ENCODE results near the gene KCNT2. TPM values are rescaled to one million over a fixed set of nuclear protein-coding genes. Genes with fewer than 3 reads are reported as not detected.
A peak's percentile ranks its signal among the peaks of the same experiment; 100 is the strongest.

The KCNT2 gene
- total RNA-seq, 4 donors from 2014 or later = 6.5 to 16.6 (median 8.0) TPM

DNA sequence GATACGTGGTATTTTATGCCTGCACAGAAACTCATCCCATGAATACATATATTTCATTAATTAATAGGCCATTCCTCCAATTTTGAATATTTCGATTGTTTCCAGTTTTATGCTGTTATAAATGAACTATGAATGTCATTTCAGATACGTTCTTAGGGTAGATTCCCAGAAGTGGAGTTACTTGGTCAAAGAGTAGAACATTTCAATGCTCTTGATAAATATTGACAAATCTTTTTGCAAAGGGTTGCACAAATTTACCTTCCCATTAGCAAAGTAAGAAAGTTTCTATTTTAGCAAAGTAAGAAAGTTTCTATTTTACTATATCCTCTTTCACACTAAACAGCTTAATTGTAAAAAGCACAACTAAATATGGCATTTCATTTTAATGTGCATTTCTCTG lies 48.9 kb downstream of the KCNT2 start:
- WGBS = 91% methylated on average over 3 of the region's 3 CpGs
- Histone ChIP-seq H3K4me1 (peaks cover 0 to 16% (median 11%) of the 10 kb centered on the region in 4 donors), H3K27ac (replicated peaks in 1 of 4) (no peak overlapping the region), H3K27me3 (no peaks in the 10 kb centered on the region), H3K9me3 (peaks cover 0 to 15% (median 8%) of the 10 kb centered on the region in 4 donors), H3K36me3 (no peaks in the 10 kb centered on the region), H3K4me3 (no peak overlapping the region)
- intact Hi-C loops (cut with DNase I) = no loop called here
- DNase-seq (ENCODE audit: extremely low spot score) = no peak
- TF ChIP-seq EP300 (IDR thresholded peaks at IDR 0.05) = no peak
- TF ChIP-seq POLR2AphosphoS5 (IDR thresholded peaks at IDR 0.05) = no peak
- TF ChIP-seq POLR2A (IDR thresholded peaks at IDR 0.05; ENCODE audit: low read depth) = no peak
- TF ChIP-seq, protein P1, sequence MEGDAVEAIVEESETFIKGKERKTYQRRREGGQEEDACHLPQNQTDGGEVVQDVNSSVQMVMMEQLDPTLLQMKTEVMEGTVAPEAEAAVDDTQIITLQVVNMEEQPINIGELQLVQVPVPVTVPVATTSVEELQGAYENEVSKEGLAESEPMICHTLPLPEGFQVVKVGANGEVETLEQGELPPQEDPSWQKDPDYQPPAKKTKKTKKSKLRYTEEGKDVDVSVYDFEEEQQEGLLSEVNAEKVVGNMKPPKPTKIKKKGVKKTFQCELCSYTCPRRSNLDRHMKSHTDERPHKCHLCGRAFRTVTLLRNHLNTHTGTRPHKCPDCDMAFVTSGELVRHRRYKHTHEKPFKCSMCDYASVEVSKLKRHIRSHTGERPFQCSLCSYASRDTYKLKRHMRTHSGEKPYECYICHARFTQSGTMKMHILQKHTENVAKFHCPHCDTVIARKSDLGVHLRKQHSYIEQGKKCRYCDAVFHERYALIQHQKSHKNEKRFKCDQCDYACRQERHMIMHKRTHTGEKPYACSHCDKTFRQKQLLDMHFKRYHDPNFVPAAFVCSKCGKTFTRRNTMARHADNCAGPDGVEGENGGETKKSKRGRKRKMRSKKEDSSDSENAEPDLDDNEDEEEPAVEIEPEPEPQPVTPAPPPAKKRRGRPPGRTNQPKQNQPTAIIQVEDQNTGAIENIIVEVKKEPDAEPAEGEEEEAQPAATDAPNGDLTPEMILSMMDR (IDR thresholded peaks at IDR 0.05) = no peak

DNA sequence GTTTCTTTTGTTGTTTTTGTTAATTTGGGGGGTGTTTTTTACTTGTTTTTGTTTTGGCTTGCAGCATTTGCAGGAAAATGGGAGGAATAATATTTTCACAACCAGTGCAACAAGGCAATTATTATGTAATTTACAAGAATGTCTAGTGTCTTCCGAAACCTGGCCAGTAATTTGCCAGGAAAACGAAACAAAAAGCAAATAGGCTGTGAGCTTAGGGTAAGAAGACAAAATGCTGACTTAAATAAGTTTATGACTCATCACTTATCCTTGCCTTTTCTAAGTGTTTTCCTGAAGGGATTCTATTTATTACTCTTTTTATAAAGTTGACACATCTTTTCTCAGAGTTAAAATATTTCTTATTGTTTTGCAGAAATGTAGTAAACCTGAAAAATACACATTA lies 49.8 kb downstream of the KCNT2 start:
- Histone ChIP-seq H3K36me3 (no peaks in the 10 kb centered on the region), H3K27me3 (no peaks in the 10 kb centered on the region), H3K9me3 (peaks cover 0 to 6% (median under 1%) of the 10 kb centered on the region in 4 donors), H3K4me3 (peak overlapping the region; percentile 36 to 48 (median 44)), H3K27ac (replicated peaks in 1 of 4) (peak overlapping the region in 3 of 4 donors; percentile 4 to 43 (median 22)), H3K4me1 (peaks cover 0 to 16% (median 11%) of the 10 kb centered on the region in 4 donors)
- WGBS = 11% methylated on average over 2 of the region's 2 CpGs
- intact Hi-C loops (cut with DNase I) = no loop called here
- DNase-seq (ENCODE audit: extremely low spot score) = no peak
- TF ChIP-seq, protein P1 (IDR thresholded peaks at IDR 0.05) = no peak
- TF ChIP-seq POLR2AphosphoS5 (IDR thresholded peaks at IDR 0.05) = peak in 1 of 2 donors; percentile 23

DNA sequence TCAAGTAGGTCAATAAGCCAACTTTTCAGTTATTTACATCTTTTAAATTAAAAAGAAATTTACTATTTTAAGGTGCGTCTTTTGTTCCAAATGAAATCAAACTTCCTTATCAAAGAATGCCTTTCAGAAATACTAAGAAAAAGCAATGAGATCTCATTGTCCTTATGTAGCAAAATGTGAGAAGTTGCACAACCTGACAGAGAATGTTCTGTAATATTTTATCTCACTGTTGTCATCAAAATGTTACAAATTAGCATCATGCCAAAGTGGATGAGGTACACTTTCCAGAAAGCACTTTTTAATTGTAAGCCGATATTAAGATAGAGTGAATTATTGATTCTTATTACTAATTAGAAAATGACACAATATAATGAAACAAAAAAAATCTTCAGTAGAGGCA lies 50.4 kb downstream of the KCNT2 start:
- H3K4me3 ChIP-seq = peak overlapping the region; percentile 36 to 48 (median 44)

DNA sequence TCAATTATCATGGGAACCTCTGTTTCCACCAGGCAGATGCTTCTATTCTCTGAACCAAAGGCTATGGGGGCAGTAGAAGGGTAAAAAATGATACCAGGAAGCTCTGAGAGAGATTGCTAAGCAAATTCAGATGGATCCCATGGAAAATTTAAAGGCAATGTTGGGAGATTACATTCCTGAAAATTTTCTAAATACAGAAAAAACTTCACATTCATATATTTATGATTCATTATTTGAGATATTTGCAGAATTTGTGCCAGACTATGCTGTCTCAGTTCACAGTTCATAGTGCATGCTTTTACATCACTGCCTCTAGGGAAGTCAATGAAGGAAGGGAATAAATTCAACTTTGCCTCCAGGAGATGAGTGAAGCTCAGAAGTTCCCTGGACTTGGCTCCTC lies 57.5 kb downstream of the KCNT2 start:
- Histone ChIP-seq H3K4me1 (peaks cover 0 to 4% (median 0%) of the 10 kb centered on the region in 4 donors), H3K27ac (replicated peaks in 1 of 4) (no peak overlapping the region), H3K4me3 (no peak overlapping the region), H3K9me3 (peaks cover 0 to 3% (median 0%) of the 10 kb centered on the region in 4 donors), H3K27me3 (no peaks in the 10 kb centered on the region), H3K36me3 (no peaks in the 10 kb centered on the region)
- intact Hi-C loops (cut with DNase I) = no loop called here
- TF ChIP-seq EP300 (IDR thresholded peaks at IDR 0.05) (no peak), POLR2A (IDR thresholded peaks at IDR 0.05; ENCODE audit: low read depth) (no peak), POLR2AphosphoS5 (IDR thresholded peaks at IDR 0.05) (no peak)
- TF ChIP-seq, protein P1 (IDR thresholded peaks at IDR 0.05) = no peak
- DNase-seq (ENCODE audit: extremely low spot score) = no peak

More for the DNA sequence above, 50.4 kb downstream of the KCNT2 start:
- WGBS = 72% methylated on average over 2 of the region's 2 CpGs
- Histone ChIP-seq H3K36me3 (no peaks in the 10 kb centered on the region), H3K27me3 (no peaks in the 10 kb centered on the region), H3K9me3 (peaks cover 0 to 6% (median 0%) of the 10 kb centered on the region in 4 donors), H3K4me1 (peaks cover 0 to 16% (median 11%) of the 10 kb centered on the region in 4 donors), H3K27ac (replicated peaks in 1 of 4) (peak overlapping the region in 1 of 4 donors; percentile 43)
- no peak for DNase-seq (ENCODE audit: extremely low spot score)
- intact Hi-C loops (cut with DNase I) = no loop called here
- TF ChIP-seq POLR2A (IDR thresholded peaks at IDR 0.05; ENCODE audit: low read depth) = no peak
- TF ChIP-seq, protein P1 (IDR thresholded peaks at IDR 0.05) = no peak
- no peak for TF ChIP-seq POLR2AphosphoS5 (IDR thresholded peaks at IDR 0.05)
- no peak for TF ChIP-seq EP300 (IDR thresholded peaks at IDR 0.05)
